CD4-positive, CD25-positive, alpha-beta regulatory T cell (primary cell): ENCODE data around the gene CAMKMT. TPM values are rescaled to one million over a fixed set of nuclear protein-coding genes. Genes with fewer than 3 reads are reported as not detected.

Experiments used
- ATAC-seq, 2 donors: fragments of 150-1000 bp; cut with Tn5 transposase; one replicate each; pipeline ENCODE4 v1.10.0; 2021; ENCODE audit warnings: low read depth in 2 of 2, moderate number of reproducible peaks in 2 of 2, moderate library complexity in 1 of 2
- DNase-seq, 3 donors: peaks; one replicate each; pipeline versions ENCODE4 v3.0.0 to v3.0.0-alpha.2; 2012 to 2022; ENCODE audit warnings: mixed read lengths in 1 of 3
- H3K27ac ChIP-seq: one replicate; pipeline ENCODE4 v1.7.0; 2013; ENCODE audit warnings: mild to moderate bottlenecking, low read length; ENCODE audit not compliant: insufficient read depth, poor library complexity, severe bottlenecking
- H3K27me3 ChIP-seq: one replicate; pipeline ENCODE4 v1.7.0; 2013; ENCODE audit warnings: low read length; ENCODE audit not compliant: control insufficient read depth, insufficient read depth
- H3K36me3 ChIP-seq: one replicate; pipeline ENCODE4 v1.7.0; 2013; ENCODE audit warnings: mild to moderate bottlenecking, low read length, moderate library complexity; ENCODE audit not compliant: control insufficient read depth, insufficient read depth
- H3K4me1 ChIP-seq: 2 replicates; pipeline ENCODE4 v1.7.0; 2013; ENCODE audit warnings: mild to moderate bottlenecking, low read length; ENCODE audit not compliant: insufficient read depth, control insufficient read depth, poor library complexity, severe bottlenecking
- H3K4me3 ChIP-seq: one replicate; pipeline ENCODE4 v1.7.0; 2013; ENCODE audit warnings: low read depth, mild to moderate bottlenecking, low read length, moderate library complexity
- H3K9me3 ChIP-seq, 2 experiments: 1 replicate in 1 of 2; 2 replicates in 1 of 2; pipeline ENCODE4 v1.7.0; 2013; ENCODE audit warnings: low read length in 2 of 2, mild to moderate bottlenecking in 1 of 2, moderate library complexity in 1 of 2; ENCODE audit not compliant: control insufficient read depth in 2 of 2
- H3K27ac Mint-ChIP-seq, 3 donors: one replicate each; pipeline ENCODE4 v1.8.0; 2020 to 2022; ENCODE audit warnings: mild to moderate bottlenecking in 3 of 3, mixed read lengths in 3 of 3, moderate library complexity in 2 of 3
- H3K27me3 Mint-ChIP-seq: one replicate; pipeline ENCODE4 v1.8.0; 2022; ENCODE audit warnings: mild to moderate bottlenecking, mixed read lengths
- H3K36me3 Mint-ChIP-seq: one replicate; pipeline ENCODE4 v1.8.0; 2020; ENCODE audit warnings: mixed read lengths
- H3K4me1 Mint-ChIP-seq, 4 donors: one replicate each; pipeline ENCODE4 v1.8.0; 2020 to 2022; ENCODE audit warnings: mixed read lengths in 4 of 4, mild to moderate bottlenecking in 1 of 4
- H3K4me3 Mint-ChIP-seq, 4 donors: one replicate each; pipeline ENCODE4 v1.8.0; 2020 to 2022; ENCODE audit warnings: mild to moderate bottlenecking in 4 of 4, mixed read lengths in 4 of 4, moderate library complexity in 3 of 4
- H3K9me3 Mint-ChIP-seq, 7 donors: one replicate each; pipeline ENCODE4 v1.8.0; 2020 to 2022; ENCODE audit warnings: mixed read lengths in 7 of 7, mild to moderate bottlenecking in 3 of 7, moderate library complexity in 2 of 7
- polyA plus RNA-seq, 4 donors: library from polyadenylated mRNA; unstranded; fragments of 300-500 nt; fragmentation: Illumina TruSeq; gene quantifications; one replicate each; pipeline ENCODE4 v1.2.3, GENCODE V29; 2021
- total RNA-seq: library from RNA; stranded (reverse); gene quantifications from one replicate; pipeline ENCODE4 v1.2.3, GENCODE V29; 2022

The CAMKMT gene
- total and polyA plus RNA-seq, 5 donors from 2014 or later, result 17.6 to 27.6 (median 19.5) TPM

DNA sequence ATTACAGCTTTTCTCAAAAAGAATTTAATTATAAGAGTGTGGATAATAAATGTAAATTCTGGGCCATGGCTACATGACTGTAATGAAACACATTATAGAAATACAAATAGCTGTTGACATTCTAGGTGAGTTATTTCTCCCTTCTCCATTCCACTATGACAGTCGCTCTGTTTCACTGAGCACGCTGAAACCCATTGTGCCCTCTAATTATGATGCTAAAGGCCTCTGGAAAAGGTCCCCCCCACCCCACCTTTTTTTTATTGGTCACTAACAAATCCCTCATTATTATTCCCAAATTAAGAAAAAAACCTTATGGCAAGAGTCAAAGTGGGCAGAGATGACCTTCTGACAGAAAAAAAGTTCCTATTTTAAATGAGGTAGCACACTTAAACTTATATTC is 294.7 kb downstream of the CAMKMT start:
- Histone ChIP-seq H3K27me3 (no peaks in the 10 kb centered on the region), H3K27ac (no peak overlapping the region), H3K4me1 (no peaks in the 10 kb centered on the region), H3K9me3 (no peaks in the 10 kb centered on the region), H3K4me3 (no peak overlapping the region), H3K36me3 (no peaks in the 10 kb centered on the region)
- DNase-seq, result no peak
- no peaks in the 10 kb centered on the region for H3K36me3 Mint-ChIP-seq
- no peak overlapping the region for H3K4me3 Mint-ChIP-seq
- peak overlapping the region in 1 of 3 donors; percentile 38 for H3K27ac Mint-ChIP-seq
- no peaks in the 10 kb centered on the region for H3K9me3 Mint-ChIP-seq
- H3K27me3 Mint-ChIP-seq, result no peaks in the 10 kb centered on the region
- no peak for ATAC-seq
- peaks cover 0 to 5% (median 2%) of the 10 kb centered on the region in 4 donors for H3K4me1 Mint-ChIP-seq

GRCh38 chr2:44663471-44664073 is 301.8 kb downstream of the CAMKMT start:
- Histone ChIP-seq H3K27me3 (no peaks in the 10 kb centered on the region), H3K27ac (no peak overlapping the region), H3K4me3 (no peak overlapping the region), H3K36me3 (no peaks in the 10 kb centered on the region), H3K4me1 (no peaks in the 10 kb centered on the region), H3K9me3 (no peaks in the 10 kb centered on the region)
- H3K36me3 Mint-ChIP-seq, result peaks cover 4% of the 10 kb centered on the region
- peaks cover 0 to 3% (median 0%) of the 10 kb centered on the region in 7 donors for H3K9me3 Mint-ChIP-seq
- H3K27ac Mint-ChIP-seq, result no peak overlapping the region
- ATAC-seq (no peak), DNase-seq (no peak)
- H3K4me3 Mint-ChIP-seq, result no peak overlapping the region
- peaks cover 0 to 12% (median 4%) of the 10 kb centered on the region in 4 donors for H3K4me1 Mint-ChIP-seq
- no peaks in the 10 kb centered on the region for H3K27me3 Mint-ChIP-seq

DNA sequence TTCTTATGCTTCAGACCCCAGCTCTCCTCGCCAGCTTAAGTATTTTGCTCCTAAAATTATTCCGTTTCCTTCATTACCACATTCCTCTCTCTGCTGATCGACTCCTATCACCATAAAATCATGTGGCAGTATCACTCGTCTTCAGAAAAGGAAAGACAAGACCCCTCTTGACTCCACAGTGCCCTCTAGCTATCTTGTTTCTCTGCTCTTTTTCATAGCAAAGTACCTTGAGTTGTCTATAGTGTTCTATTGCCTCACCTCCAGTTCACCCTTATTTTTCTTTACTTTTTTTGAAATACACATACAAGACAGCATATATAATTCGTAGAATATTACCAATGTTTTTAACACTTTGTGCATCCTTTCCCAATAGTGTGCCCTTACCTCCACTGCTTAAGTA is 306.6 kb downstream of the CAMKMT start:
- no peak overlapping the region for H3K4me3 Mint-ChIP-seq
- H3K27me3 Mint-ChIP-seq, result no peaks in the 10 kb centered on the region
- H3K36me3 Mint-ChIP-seq, result peaks cover 7% of the 10 kb centered on the region
- Histone ChIP-seq H3K9me3 (no peaks in the 10 kb centered on the region), H3K27me3 (no peaks in the 10 kb centered on the region), H3K36me3 (no peaks in the 10 kb centered on the region), H3K4me3 (no peak overlapping the region), H3K4me1 (no peaks in the 10 kb centered on the region), H3K27ac (no peak overlapping the region)
- DNase-seq (peak in 1 of 3 donors; percentile 6), ATAC-seq (no peak)
- no peak overlapping the region for H3K27ac Mint-ChIP-seq
- H3K4me1 Mint-ChIP-seq, result peaks cover 9 to 16% (median 10%) of the 10 kb centered on the region in 4 donors
- peaks cover 0 to 3% (median 0%) of the 10 kb centered on the region in 7 donors for H3K9me3 Mint-ChIP-seq

GRCh38 chr2:44671276-44671675 is 309.5 kb downstream of the CAMKMT start:
- Mint-ChIP-seq H3K27me3 (no peaks in the 10 kb centered on the region), H3K9me3 (peaks cover 0 to 2% (median 0%) of the 10 kb centered on the region in 7 donors), H3K27ac (no peak overlapping the region), H3K36me3 (peaks cover 7% of the 10 kb centered on the region), H3K4me3 (no peak overlapping the region), H3K4me1 (peaks cover 5 to 21% (median 11%) of the 10 kb centered on the region in 4 donors)
- no peaks in the 10 kb centered on the region for H3K9me3 ChIP-seq
- ATAC-seq, result no peak
- peaks cover 7% of the 10 kb centered on the region for H3K4me1 ChIP-seq
- no peak overlapping the region for H3K27ac ChIP-seq
- no peak overlapping the region for H3K4me3 ChIP-seq
- DNase-seq, result no peak
- H3K36me3 ChIP-seq, result no peaks in the 10 kb centered on the region
- no peaks in the 10 kb centered on the region for H3K27me3 ChIP-seq

- Mint-ChIP-seq H3K27ac (no peak overlapping the region), H3K36me3 (peaks cover 7% of the 10 kb centered on the region), H3K27me3 (no peaks in the 10 kb centered on the region), H3K4me1 (peaks cover 5 to 21% (median 11%) of the 10 kb centered on the region in 4 donors), H3K4me3 (no peak overlapping the region), H3K9me3 (peaks cover 0 to 2% (median 0%) of the 10 kb centered on the region in 7 donors)
- Histone ChIP-seq H3K9me3 (no peaks in the 10 kb centered on the region), H3K4me3 (no peak overlapping the region), H3K4me1 (peaks cover 7% of the 10 kb centered on the region), H3K27me3 (no peaks in the 10 kb centered on the region), H3K27ac (no peak overlapping the region), H3K36me3 (no peaks in the 10 kb centered on the region)
- ATAC-seq (no peak), DNase-seq (no peak)
These were observed 310.2 kb downstream of the CAMKMT start for GRCh38 chr2:44671916-44672315.

- H3K9me3 ChIP-seq, result no peaks in the 10 kb centered on the region
- no peak overlapping the region for H3K4me3 ChIP-seq
- H3K36me3 ChIP-seq, result no peaks in the 10 kb centered on the region
- H3K27me3 Mint-ChIP-seq, result no peaks in the 10 kb centered on the region
- H3K9me3 Mint-ChIP-seq, result peaks cover 0 to 1% (median 0%) of the 10 kb centered on the region in 7 donors
- no peak for ATAC-seq
- H3K4me3 Mint-ChIP-seq, result no peak overlapping the region
- DNase-seq, result no peak
- peaks cover 5 to 21% (median 11%) of the 10 kb centered on the region in 4 donors for H3K4me1 Mint-ChIP-seq
- peaks cover 4% of the 10 kb centered on the region for H3K36me3 Mint-ChIP-seq
- H3K4me1 ChIP-seq, result peaks cover 7% of the 10 kb centered on the region
- H3K27me3 ChIP-seq, result no peaks in the 10 kb centered on the region
- H3K27ac Mint-ChIP-seq, result no peak overlapping the region
- no peak overlapping the region for H3K27ac ChIP-seq
These were observed 310.7 kb downstream of the CAMKMT start for GRCh38 chr2:44672431-44672830.

DNA sequence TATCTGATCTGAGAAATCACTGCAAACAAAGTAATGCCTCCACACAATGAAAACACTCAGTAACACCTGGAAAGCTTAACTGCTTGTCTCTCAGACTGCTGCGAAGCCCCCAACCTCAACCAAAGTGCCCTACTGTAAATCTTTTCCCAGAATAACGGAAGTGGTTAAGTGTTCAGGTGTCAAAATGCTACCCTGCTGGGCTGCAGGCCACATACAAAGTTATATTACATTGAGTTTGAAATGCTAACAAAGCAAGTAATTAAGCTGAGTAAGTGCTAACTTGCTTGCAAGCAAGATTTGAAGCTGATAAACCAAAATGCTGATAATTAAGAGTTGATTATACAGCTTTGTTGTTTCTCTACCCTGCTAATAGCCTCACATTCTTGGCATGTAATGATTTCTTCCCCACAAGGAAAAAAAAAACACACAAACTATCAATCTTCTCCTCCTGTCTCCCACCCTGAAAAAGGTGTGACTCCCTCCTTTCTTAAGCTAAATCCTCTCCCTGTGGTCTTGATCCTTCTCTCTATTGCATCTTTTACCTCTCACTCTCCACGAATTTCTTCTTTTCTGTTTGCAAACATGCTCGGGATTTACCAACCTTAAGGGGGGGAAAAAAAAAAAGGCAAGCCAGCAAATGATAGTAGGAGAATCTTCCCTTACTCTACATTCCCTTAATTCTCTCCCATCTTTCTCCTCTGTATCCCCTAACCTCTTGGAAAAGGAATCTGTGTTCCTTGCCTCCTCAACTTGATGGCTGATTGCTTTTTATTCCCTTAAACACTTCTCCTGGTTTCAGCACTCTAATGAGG is 312.9 kb downstream of the CAMKMT start:
- H3K36me3 Mint-ChIP-seq, result peaks cover 3% of the 10 kb centered on the region
- ATAC-seq, result no peak
- H3K9me3 Mint-ChIP-seq, result no peaks in the 10 kb centered on the region
- no peaks in the 10 kb centered on the region for H3K36me3 ChIP-seq
- peaks cover 7% of the 10 kb centered on the region for H3K4me1 ChIP-seq
- no peak overlapping the region for H3K4me3 ChIP-seq
- peak in 1 of 3 donors; percentile 57 for DNase-seq
- no peaks in the 10 kb centered on the region for H3K27me3 Mint-ChIP-seq
- no peak overlapping the region for H3K4me3 Mint-ChIP-seq
- no peaks in the 10 kb centered on the region for H3K9me3 ChIP-seq
- peaks cover 5 to 21% (median 11%) of the 10 kb centered on the region in 4 donors for H3K4me1 Mint-ChIP-seq
- H3K27ac Mint-ChIP-seq, result no peak overlapping the region
- H3K27me3 ChIP-seq, result no peaks in the 10 kb centered on the region
- no peak overlapping the region for H3K27ac ChIP-seq
